Measurements from ENCODE around the gene GNE.

GNE gene

GRCh38 chr9:36282275-36282674, 24.0 kb upstream of the GNE start:
- TF ChIP-seq FOXM1 (IDR thresholded peaks at IDR 0.05; ENCODE audit: borderline replicate concordance, low read depth) (no peak), RAD21 (IDR thresholded peaks at IDR 0.05; ENCODE audit: low read depth) (no peak), ZBTB7A (IDR thresholded peaks at IDR 0.05; ENCODE audit: low read depth) (no peak), EGR1 (IDR thresholded peaks at IDR 0.05) (no peak), CEBPB (IDR thresholded peaks at IDR 0.05) (no peak), NFIC (IDR thresholded peaks at IDR 0.05) (no peak), TAF1 (IDR thresholded peaks at IDR 0.05; ENCODE audit: low read depth) (no peak), YY1 (IDR thresholded peaks at IDR 0.05; ENCODE audit: low read depth) (no peak), CREB1 (IDR thresholded peaks at IDR 0.05; ENCODE audit: low read depth) (no peak)
- TF ChIP-seq, protein P1, sequence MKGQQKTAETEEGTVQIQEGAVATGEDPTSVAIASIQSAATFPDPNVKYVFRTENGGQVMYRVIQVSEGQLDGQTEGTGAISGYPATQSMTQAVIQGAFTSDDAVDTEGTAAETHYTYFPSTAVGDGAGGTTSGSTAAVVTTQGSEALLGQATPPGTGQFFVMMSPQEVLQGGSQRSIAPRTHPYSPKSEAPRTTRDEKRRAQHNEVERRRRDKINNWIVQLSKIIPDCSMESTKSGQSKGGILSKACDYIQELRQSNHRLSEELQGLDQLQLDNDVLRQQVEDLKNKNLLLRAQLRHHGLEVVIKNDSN (IDR thresholded peaks at IDR 0.05) = no peak
- TF ChIP-seq, protein P2, sequence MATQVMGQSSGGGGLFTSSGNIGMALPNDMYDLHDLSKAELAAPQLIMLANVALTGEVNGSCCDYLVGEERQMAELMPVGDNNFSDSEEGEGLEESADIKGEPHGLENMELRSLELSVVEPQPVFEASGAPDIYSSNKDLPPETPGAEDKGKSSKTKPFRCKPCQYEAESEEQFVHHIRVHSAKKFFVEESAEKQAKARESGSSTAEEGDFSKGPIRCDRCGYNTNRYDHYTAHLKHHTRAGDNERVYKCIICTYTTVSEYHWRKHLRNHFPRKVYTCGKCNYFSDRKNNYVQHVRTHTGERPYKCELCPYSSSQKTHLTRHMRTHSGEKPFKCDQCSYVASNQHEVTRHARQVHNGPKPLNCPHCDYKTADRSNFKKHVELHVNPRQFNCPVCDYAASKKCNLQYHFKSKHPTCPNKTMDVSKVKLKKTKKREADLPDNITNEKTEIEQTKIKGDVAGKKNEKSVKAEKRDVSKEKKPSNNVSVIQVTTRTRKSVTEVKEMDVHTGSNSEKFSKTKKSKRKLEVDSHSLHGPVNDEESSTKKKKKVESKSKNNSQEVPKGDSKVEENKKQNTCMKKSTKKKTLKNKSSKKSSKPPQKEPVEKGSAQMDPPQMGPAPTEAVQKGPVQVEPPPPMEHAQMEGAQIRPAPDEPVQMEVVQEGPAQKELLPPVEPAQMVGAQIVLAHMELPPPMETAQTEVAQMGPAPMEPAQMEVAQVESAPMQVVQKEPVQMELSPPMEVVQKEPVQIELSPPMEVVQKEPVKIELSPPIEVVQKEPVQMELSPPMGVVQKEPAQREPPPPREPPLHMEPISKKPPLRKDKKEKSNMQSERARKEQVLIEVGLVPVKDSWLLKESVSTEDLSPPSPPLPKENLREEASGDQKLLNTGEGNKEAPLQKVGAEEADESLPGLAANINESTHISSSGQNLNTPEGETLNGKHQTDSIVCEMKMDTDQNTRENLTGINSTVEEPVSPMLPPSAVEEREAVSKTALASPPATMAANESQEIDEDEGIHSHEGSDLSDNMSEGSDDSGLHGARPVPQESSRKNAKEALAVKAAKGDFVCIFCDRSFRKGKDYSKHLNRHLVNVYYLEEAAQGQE (IDR thresholded peaks at IDR 0.05; ENCODE audit: low read depth) = no peak

GRCh38 chr9:36280989-36281388, 22.7 kb upstream of the GNE start:
- TF ChIP-seq FOXM1 (IDR thresholded peaks at IDR 0.05; ENCODE audit: borderline replicate concordance, low read depth) = no peak
- no peak for TF ChIP-seq YY1 (IDR thresholded peaks at IDR 0.05; ENCODE audit: low read depth)
- no peak for TF ChIP-seq CEBPB (IDR thresholded peaks at IDR 0.05)
- TF ChIP-seq RAD21 (IDR thresholded peaks at IDR 0.05; ENCODE audit: low read depth) = no peak
- TF ChIP-seq ZBTB7A (IDR thresholded peaks at IDR 0.05; ENCODE audit: low read depth) = no peak
- no peak for TF ChIP-seq TEAD4 (IDR thresholded peaks at IDR 0.05)
- no peak for TF ChIP-seq MAX (IDR thresholded peaks at IDR 0.05)
- no peak for TF ChIP-seq TAF1 (IDR thresholded peaks at IDR 0.05; ENCODE audit: low read depth)
- no peak for TF ChIP-seq EGR1 (IDR thresholded peaks at IDR 0.05)
- TF ChIP-seq EP300 (IDR thresholded peaks at IDR 0.05; ENCODE audit: borderline replicate concordance) = no peak
- TF ChIP-seq CREB1 (IDR thresholded peaks at IDR 0.05; ENCODE audit: low read depth) = no peak
- TF ChIP-seq, protein P1 (IDR thresholded peaks at IDR 0.05) = no peak
- TF ChIP-seq NFIC (IDR thresholded peaks at IDR 0.05) = no peak
- TF ChIP-seq, protein P2 (IDR thresholded peaks at IDR 0.05; ENCODE audit: low read depth) = no peak
- TF ChIP-seq TCF12 (IDR thresholded peaks at IDR 0.05; ENCODE audit: low read depth) = no peak

- TF ChIP-seq TEAD4 (IDR thresholded peaks at IDR 0.05) (no peak), TAF1 (IDR thresholded peaks at IDR 0.05; ENCODE audit: low read depth) (no peak)
These were observed 20.0 kb upstream of the GNE start for GRCh38 chr9:36278243-36278642.

DNA sequence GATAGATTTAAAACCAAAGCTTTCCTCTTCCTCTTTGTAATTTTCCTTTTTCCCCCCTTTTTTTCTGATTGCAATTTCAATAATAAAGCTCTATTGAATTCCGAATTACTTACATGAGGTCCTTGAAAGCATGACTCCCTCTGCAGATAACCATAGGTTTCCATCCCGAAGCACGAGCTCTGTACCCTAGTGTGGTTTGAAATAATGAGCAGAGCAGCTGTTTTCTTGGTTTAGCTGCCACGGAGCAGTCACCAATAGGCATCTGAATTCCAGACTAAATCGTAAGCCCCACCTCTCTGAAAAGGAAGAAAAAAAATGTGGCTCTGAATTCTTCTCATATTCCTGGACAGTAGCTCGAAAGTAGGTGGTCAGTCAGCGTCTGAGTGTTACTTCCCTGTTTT, 18.5 kb upstream of the GNE start:
- peak; percentile 78 for TF ChIP-seq TEAD4 (IDR thresholded peaks at IDR 0.05)
- TF ChIP-seq, protein P2 (IDR thresholded peaks at IDR 0.05; ENCODE audit: low read depth) = no peak
- TF ChIP-seq MAX (IDR thresholded peaks at IDR 0.05) = peak; percentile 56

- TF ChIP-seq TAF1 (IDR thresholded peaks at IDR 0.05; ENCODE audit: low read depth) (no peak), ZBTB7A (IDR thresholded peaks at IDR 0.05; ENCODE audit: low read depth) (no peak), EP300 (IDR thresholded peaks at IDR 0.05; ENCODE audit: borderline replicate concordance) (no peak), RAD21 (IDR thresholded peaks at IDR 0.05; ENCODE audit: low read depth) (no peak), TEAD4 (IDR thresholded peaks at IDR 0.05) (no peak), CEBPB (IDR thresholded peaks at IDR 0.05) (no peak), EGR1 (IDR thresholded peaks at IDR 0.05) (no peak), MAX (IDR thresholded peaks at IDR 0.05) (no peak), YY1 (IDR thresholded peaks at IDR 0.05; ENCODE audit: low read depth) (no peak), TCF12 (IDR thresholded peaks at IDR 0.05; ENCODE audit: low read depth) (no peak), NFIC (IDR thresholded peaks at IDR 0.05) (no peak), FOXM1 (IDR thresholded peaks at IDR 0.05; ENCODE audit: borderline replicate concordance, low read depth) (no peak)
- TF ChIP-seq, protein P1 (IDR thresholded peaks at IDR 0.05) = no peak
These were observed 18.0 kb upstream of the GNE start for GRCh38 chr9:36276254-36276653.
